Measurements from ENCODE around the gene TGM3. TPM values are rescaled to one million over a fixed set of nuclear protein-coding genes. Genes with fewer than 3 reads are reported as not detected.

The TGM3 gene
- total RNA-seq, 6 experiments from 2014 or later = 0.09 to 0.15 TPM; not detected in 4

- Mint-ChIP-seq H3K9me3 (no peaks in the 10 kb centered on the region), H3K27ac (no peak overlapping the region), H3K4me1 (ENCODE audit: low read depth) (peaks cover 8% of the 10 kb centered on the region), H3K36me3 (ENCODE audit: low read depth) (no peaks in the 10 kb centered on the region), H3K27me3 (ENCODE audit: insufficient read depth) (peaks cover 3% of the 10 kb centered on the region), H3K4me3 (no peak overlapping the region)
- no peak for DNase-seq
- no peak for TF ChIP-seq CTCF (IDR thresholded peaks at IDR 0.05)
These were observed 27.2 kb downstream of the TGM3 start for GRCh38 chr20:2323051-2323450.

GRCh38 chr20:2326046-2326445, 30.2 kb downstream of the TGM3 start:
- Mint-ChIP-seq H3K27ac (no peak overlapping the region), H3K36me3 (ENCODE audit: low read depth) (no peaks in the 10 kb centered on the region), H3K27me3 (ENCODE audit: insufficient read depth) (peaks cover 6% of the 10 kb centered on the region), H3K4me1 (ENCODE audit: low read depth) (peaks cover 8% of the 10 kb centered on the region), H3K4me3 (no peak overlapping the region), H3K9me3 (no peaks in the 10 kb centered on the region)
- no peak for TF ChIP-seq CTCF (IDR thresholded peaks at IDR 0.05)
- DNase-seq = no peak

GRCh38 chr20:2327620-2328555, 32.1 kb downstream of the TGM3 start:
- Mint-ChIP-seq H3K9me3 (no peaks in the 10 kb centered on the region), H3K36me3 (ENCODE audit: low read depth) (no peaks in the 10 kb centered on the region), H3K4me1 (ENCODE audit: low read depth) (peaks cover 8% of the 10 kb centered on the region), H3K27me3 (ENCODE audit: insufficient read depth) (peaks cover 9% of the 10 kb centered on the region), H3K27ac (no peak overlapping the region), H3K4me3 (no peak overlapping the region)
- no peak for TF ChIP-seq CTCF (IDR thresholded peaks at IDR 0.05)
- no peak for DNase-seq

GRCh38 chr20:2329286-2329685, 33.5 kb downstream of the TGM3 start:
- no peak for TF ChIP-seq CTCF (IDR thresholded peaks at IDR 0.05)
- peaks cover 17% of the 10 kb centered on the region for H3K27me3 Mint-ChIP-seq (ENCODE audit: insufficient read depth)
- H3K9me3 Mint-ChIP-seq = no peaks in the 10 kb centered on the region
- DNase-seq = no peak
- peaks cover 8% of the 10 kb centered on the region for H3K4me1 Mint-ChIP-seq (ENCODE audit: low read depth)
- no peaks in the 10 kb centered on the region for H3K36me3 Mint-ChIP-seq (ENCODE audit: low read depth)
- H3K4me3 Mint-ChIP-seq = no peak overlapping the region
- no peak overlapping the region for H3K27ac Mint-ChIP-seq

- Mint-ChIP-seq H3K9me3 (no peaks in the 10 kb centered on the region), H3K4me3 (no peak overlapping the region), H3K4me1 (ENCODE audit: low read depth) (peaks cover 8% of the 10 kb centered on the region), H3K27ac (no peak overlapping the region), H3K27me3 (ENCODE audit: insufficient read depth) (peaks cover 17% of the 10 kb centered on the region), H3K36me3 (ENCODE audit: low read depth) (no peaks in the 10 kb centered on the region)
- no peak for TF ChIP-seq CTCF (IDR thresholded peaks at IDR 0.05)
- DNase-seq = no peak
These were observed 34.4 kb downstream of the TGM3 start for GRCh38 chr20:2330090-2330695.

Measured in HFFc6 (cell line).